ENCODE results near the gene MYOM3.

Gene MYOM3

GRCh38 chr1:24098943-24099638 lies 12.8 kb downstream of the MYOM3 start:
- no peaks in the 10 kb centered on the region for H3K27me3 ChIP-seq (ENCODE audit: insufficient read depth, insufficient read length)
- DNase-seq (ENCODE audit: low read depth, low spot score), result no peak
- TF ChIP-seq YY1 (IDR thresholded peaks at IDR 0.05; ENCODE audit: insufficient read depth, insufficient read length) (no peak), SUZ12 (IDR thresholded peaks at IDR 0.05; ENCODE audit: extremely low read depth, insufficient read depth, insufficient read length) (no peak), ZNF274 (IDR thresholded peaks at IDR 0.05; ENCODE audit: low read depth, low read length) (no peak)
- no peaks in the 10 kb centered on the region for H3K9me3 ChIP-seq (ENCODE audit: insufficient read depth, low read length)
- peaks cover 21% of the 10 kb centered on the region for H3K4me1 ChIP-seq (ENCODE audit: insufficient read depth, insufficient read length)
- no peak overlapping the region for H3K4me3 ChIP-seq (ENCODE audit: insufficient read length, low read depth)
- no peak overlapping the region for H3K9ac ChIP-seq (ENCODE audit: insufficient read length, low read depth)
- H3K36me3 ChIP-seq (ENCODE audit: insufficient read depth, insufficient read length, low read length), result no peaks in the 10 kb centered on the region

GRCh38 chr1:24098102-24098501 lies 13.8 kb downstream of the MYOM3 start:
- no peak for TF ChIP-seq ZNF274 (IDR thresholded peaks at IDR 0.05; ENCODE audit: low read depth, low read length)
- TF ChIP-seq YY1 (IDR thresholded peaks at IDR 0.05; ENCODE audit: insufficient read depth, insufficient read length), result no peak
- no peak for TF ChIP-seq SUZ12 (IDR thresholded peaks at IDR 0.05; ENCODE audit: extremely low read depth, insufficient read depth, insufficient read length)
- Histone ChIP-seq H3K4me3 (ENCODE audit: insufficient read length, low read depth) (no peak overlapping the region), H3K36me3 (ENCODE audit: insufficient read depth, insufficient read length, low read length) (no peaks in the 10 kb centered on the region), H3K9me3 (ENCODE audit: insufficient read depth, low read length) (no peaks in the 10 kb centered on the region), H3K4me1 (ENCODE audit: insufficient read depth, insufficient read length) (peaks cover 21% of the 10 kb centered on the region), H3K27me3 (ENCODE audit: insufficient read depth, insufficient read length) (no peaks in the 10 kb centered on the region), H3K9ac (ENCODE audit: insufficient read length, low read depth) (no peak overlapping the region)
- no peak for DNase-seq (ENCODE audit: low read depth, low spot score)

- Histone ChIP-seq H3K9ac (ENCODE audit: insufficient read length, low read depth) (no peak overlapping the region), H3K4me3 (ENCODE audit: insufficient read length, low read depth) (no peak overlapping the region), H3K27me3 (ENCODE audit: insufficient read depth, insufficient read length) (no peaks in the 10 kb centered on the region), H3K4me1 (ENCODE audit: insufficient read depth, insufficient read length) (peaks cover 21% of the 10 kb centered on the region), H3K9me3 (ENCODE audit: insufficient read depth, low read length) (no peaks in the 10 kb centered on the region), H3K36me3 (ENCODE audit: insufficient read depth, insufficient read length, low read length) (no peaks in the 10 kb centered on the region)
- DNase-seq (ENCODE audit: low read depth, low spot score), result no peak
- no peak for TF ChIP-seq YY1 (IDR thresholded peaks at IDR 0.05; ENCODE audit: insufficient read depth, insufficient read length)
- no peak for TF ChIP-seq ZNF274 (IDR thresholded peaks at IDR 0.05; ENCODE audit: low read depth, low read length)
- no peak for TF ChIP-seq SUZ12 (IDR thresholded peaks at IDR 0.05; ENCODE audit: extremely low read depth, insufficient read depth, insufficient read length)
These were observed 14.3 kb downstream of the MYOM3 start for GRCh38 chr1:24097663-24098062.

- Histone ChIP-seq H3K4me3 (ENCODE audit: insufficient read length, low read depth) (no peak overlapping the region), H3K27me3 (ENCODE audit: insufficient read depth, insufficient read length) (no peaks in the 10 kb centered on the region), H3K36me3 (ENCODE audit: insufficient read depth, insufficient read length, low read length) (no peaks in the 10 kb centered on the region), H3K9ac (ENCODE audit: insufficient read length, low read depth) (no peak overlapping the region), H3K9me3 (ENCODE audit: insufficient read depth, low read length) (no peaks in the 10 kb centered on the region), H3K4me1 (ENCODE audit: insufficient read depth, insufficient read length) (peaks cover 22% of the 10 kb centered on the region)
- no peak for DNase-seq (ENCODE audit: low read depth, low spot score)
- no peak for TF ChIP-seq YY1 (IDR thresholded peaks at IDR 0.05; ENCODE audit: insufficient read depth, insufficient read length)
- TF ChIP-seq ZNF274 (IDR thresholded peaks at IDR 0.05; ENCODE audit: low read depth, low read length), result no peak
- no peak for TF ChIP-seq SUZ12 (IDR thresholded peaks at IDR 0.05; ENCODE audit: extremely low read depth, insufficient read depth, insufficient read length)
These were observed 15.2 kb downstream of the MYOM3 start for GRCh38 chr1:24096739-24097103.

GRCh38 chr1:24096009-24096738 lies 15.8 kb downstream of the MYOM3 start:
- no peaks in the 10 kb centered on the region for H3K27me3 ChIP-seq (ENCODE audit: insufficient read depth, insufficient read length)
- no peak for DNase-seq (ENCODE audit: low read depth, low spot score)
- TF ChIP-seq YY1 (IDR thresholded peaks at IDR 0.05; ENCODE audit: insufficient read depth, insufficient read length) (no peak), SUZ12 (IDR thresholded peaks at IDR 0.05; ENCODE audit: extremely low read depth, insufficient read depth, insufficient read length) (no peak), ZNF274 (IDR thresholded peaks at IDR 0.05; ENCODE audit: low read depth, low read length) (no peak)
- no peak overlapping the region for H3K4me3 ChIP-seq (ENCODE audit: insufficient read length, low read depth)
- peaks cover 23% of the 10 kb centered on the region for H3K4me1 ChIP-seq (ENCODE audit: insufficient read depth, insufficient read length)
- H3K36me3 ChIP-seq (ENCODE audit: insufficient read depth, insufficient read length, low read length), result no peaks in the 10 kb centered on the region
- no peak overlapping the region for H3K9ac ChIP-seq (ENCODE audit: insufficient read length, low read depth)
- H3K9me3 ChIP-seq (ENCODE audit: insufficient read depth, low read length), result no peaks in the 10 kb centered on the region

- no peaks in the 10 kb centered on the region for H3K9me3 ChIP-seq (ENCODE audit: insufficient read depth, low read length)
- H3K9ac ChIP-seq (ENCODE audit: insufficient read length, low read depth), result no peak overlapping the region
- TF ChIP-seq SUZ12 (IDR thresholded peaks at IDR 0.05; ENCODE audit: extremely low read depth, insufficient read depth, insufficient read length) (no peak), YY1 (IDR thresholded peaks at IDR 0.05; ENCODE audit: insufficient read depth, insufficient read length) (no peak), ZNF274 (IDR thresholded peaks at IDR 0.05; ENCODE audit: low read depth, low read length) (no peak)
- H3K4me1 ChIP-seq (ENCODE audit: insufficient read depth, insufficient read length), result peaks cover 23% of the 10 kb centered on the region
- no peak overlapping the region for H3K4me3 ChIP-seq (ENCODE audit: insufficient read length, low read depth)
- no peaks in the 10 kb centered on the region for H3K27me3 ChIP-seq (ENCODE audit: insufficient read depth, insufficient read length)
- DNase-seq (ENCODE audit: low read depth, low spot score), result no peak
- H3K36me3 ChIP-seq (ENCODE audit: insufficient read depth, insufficient read length, low read length), result no peaks in the 10 kb centered on the region
These were observed 16.6 kb downstream of the MYOM3 start for GRCh38 chr1:24095140-24095859.

- no peak for DNase-seq (ENCODE audit: low read depth, low spot score)
- peaks cover 18% of the 10 kb centered on the region for H3K4me1 ChIP-seq (ENCODE audit: insufficient read depth, insufficient read length)
- H3K36me3 ChIP-seq (ENCODE audit: insufficient read depth, insufficient read length, low read length), result no peaks in the 10 kb centered on the region
- no peak for TF ChIP-seq SUZ12 (IDR thresholded peaks at IDR 0.05; ENCODE audit: extremely low read depth, insufficient read depth, insufficient read length)
- TF ChIP-seq ZNF274 (IDR thresholded peaks at IDR 0.05; ENCODE audit: low read depth, low read length), result no peak
- no peak for TF ChIP-seq YY1 (IDR thresholded peaks at IDR 0.05; ENCODE audit: insufficient read depth, insufficient read length)
- no peak overlapping the region for H3K4me3 ChIP-seq (ENCODE audit: insufficient read length, low read depth)
- no peaks in the 10 kb centered on the region for H3K9me3 ChIP-seq (ENCODE audit: insufficient read depth, low read length)
- no peaks in the 10 kb centered on the region for H3K27me3 ChIP-seq (ENCODE audit: insufficient read depth, insufficient read length)
- no peak overlapping the region for H3K9ac ChIP-seq (ENCODE audit: insufficient read length, low read depth)
These were observed 17.4 kb downstream of the MYOM3 start for GRCh38 chr1:24094554-24094953.
